Fibroblast of mammary gland (primary cell): Measurements from ENCODE around the gene CNKSR3.
A peak's percentile ranks its signal among the peaks of the same experiment; 100 is the strongest.

Experiments
- DNase-seq: peaks from one replicate; pipeline ENCODE4 v3.0.0-alpha.2; 2010; ENCODE audit warnings: low read depth
- H3K4me3 ChIP-seq: 2 replicates; pipeline ENCODE4 v1.5.1; 2011; ENCODE audit warnings: low read depth, mild to moderate bottlenecking, low read length, moderate library complexity; ENCODE audit not compliant: control insufficient read depth
- TF ChIP-seq, protein P1 (sequence below): conservative IDR thresholded peaks from 2 replicates; pipeline ENCODE4 v1.5.1; 2011; ENCODE audit warnings: low read depth, low read length, inconsistent platforms; ENCODE audit not compliant: control insufficient read depth, insufficient read depth

CNKSR3 gene

DNA sequence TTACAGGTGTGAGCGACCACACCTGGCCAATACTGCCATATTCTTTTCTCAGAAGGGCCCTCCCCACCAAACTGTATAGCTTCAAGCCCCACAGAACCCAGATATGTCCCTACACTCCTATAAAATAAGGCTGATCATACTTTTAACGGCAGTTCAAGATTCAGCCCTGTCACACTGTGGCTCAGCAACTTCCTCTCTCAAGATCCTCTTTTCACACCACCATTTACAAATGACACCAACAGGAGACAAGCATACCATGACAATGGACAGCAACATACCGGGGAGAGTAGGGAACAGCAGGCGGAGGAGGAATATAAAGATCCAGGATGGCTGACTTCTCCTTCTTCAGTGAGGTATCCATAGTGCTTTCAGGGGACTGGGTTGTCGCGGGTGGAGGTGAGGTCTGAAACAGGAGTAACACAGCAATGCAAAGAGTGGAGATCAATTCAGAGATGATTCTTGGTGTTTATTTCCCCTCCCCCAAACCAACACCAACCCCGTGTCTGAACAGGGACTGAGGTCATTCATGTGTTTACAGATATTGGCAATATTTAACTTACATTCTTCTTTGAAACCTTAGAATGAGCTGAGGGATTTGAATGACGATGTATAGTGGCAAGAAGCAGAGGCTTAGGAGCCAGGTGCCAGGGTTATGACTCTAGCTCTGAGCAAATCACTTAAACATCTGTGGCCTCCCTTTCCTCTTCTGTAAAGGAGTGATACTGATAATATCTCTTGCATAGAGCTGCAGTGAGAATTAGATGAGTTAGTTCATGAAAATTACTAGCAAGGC, 96.3 kb downstream of the CNKSR3 start:
- DNase-seq = no peak

DNA sequence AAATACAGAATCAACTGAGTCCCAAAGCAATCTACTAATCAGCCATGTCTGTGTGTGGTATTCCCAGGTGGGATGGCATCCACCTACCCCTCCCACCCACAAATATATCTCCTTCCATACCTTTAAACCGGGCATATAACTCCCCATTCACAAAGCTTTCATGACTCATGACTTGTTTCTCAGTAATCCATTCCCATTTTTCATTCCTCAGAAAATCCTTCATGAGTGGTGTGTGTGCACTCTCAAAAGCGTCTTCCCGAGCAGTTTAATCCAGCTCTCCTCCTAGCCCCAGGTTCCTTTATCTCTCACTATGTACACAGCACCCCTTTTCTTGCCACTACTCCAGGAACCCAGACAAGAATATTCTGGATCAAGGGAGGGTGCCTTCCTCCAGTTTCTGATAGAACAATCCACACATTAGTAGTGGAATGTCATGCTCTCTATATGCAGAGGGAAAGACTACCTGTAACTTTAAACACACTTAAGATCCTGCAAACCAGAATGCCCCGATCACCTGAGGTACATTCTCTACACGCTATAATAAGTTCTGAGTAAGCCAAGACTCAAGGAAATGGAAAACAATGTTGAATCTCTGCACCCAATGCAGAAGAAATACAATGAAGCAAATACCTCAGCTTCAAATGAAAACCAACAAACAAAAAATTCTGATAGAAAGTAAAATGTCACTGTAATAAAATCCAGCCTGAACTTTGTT, 98.2 kb downstream of the CNKSR3 start:
- no peak for DNase-seq
- TF ChIP-seq, protein P1, sequence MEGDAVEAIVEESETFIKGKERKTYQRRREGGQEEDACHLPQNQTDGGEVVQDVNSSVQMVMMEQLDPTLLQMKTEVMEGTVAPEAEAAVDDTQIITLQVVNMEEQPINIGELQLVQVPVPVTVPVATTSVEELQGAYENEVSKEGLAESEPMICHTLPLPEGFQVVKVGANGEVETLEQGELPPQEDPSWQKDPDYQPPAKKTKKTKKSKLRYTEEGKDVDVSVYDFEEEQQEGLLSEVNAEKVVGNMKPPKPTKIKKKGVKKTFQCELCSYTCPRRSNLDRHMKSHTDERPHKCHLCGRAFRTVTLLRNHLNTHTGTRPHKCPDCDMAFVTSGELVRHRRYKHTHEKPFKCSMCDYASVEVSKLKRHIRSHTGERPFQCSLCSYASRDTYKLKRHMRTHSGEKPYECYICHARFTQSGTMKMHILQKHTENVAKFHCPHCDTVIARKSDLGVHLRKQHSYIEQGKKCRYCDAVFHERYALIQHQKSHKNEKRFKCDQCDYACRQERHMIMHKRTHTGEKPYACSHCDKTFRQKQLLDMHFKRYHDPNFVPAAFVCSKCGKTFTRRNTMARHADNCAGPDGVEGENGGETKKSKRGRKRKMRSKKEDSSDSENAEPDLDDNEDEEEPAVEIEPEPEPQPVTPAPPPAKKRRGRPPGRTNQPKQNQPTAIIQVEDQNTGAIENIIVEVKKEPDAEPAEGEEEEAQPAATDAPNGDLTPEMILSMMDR = no peak
- H3K4me3 ChIP-seq = no peak overlapping the region

More for the DNA sequence above, 96.3 kb downstream of the CNKSR3 start:
- TF ChIP-seq, protein P1 = no peak
- no peak overlapping the region for H3K4me3 ChIP-seq

DNA sequence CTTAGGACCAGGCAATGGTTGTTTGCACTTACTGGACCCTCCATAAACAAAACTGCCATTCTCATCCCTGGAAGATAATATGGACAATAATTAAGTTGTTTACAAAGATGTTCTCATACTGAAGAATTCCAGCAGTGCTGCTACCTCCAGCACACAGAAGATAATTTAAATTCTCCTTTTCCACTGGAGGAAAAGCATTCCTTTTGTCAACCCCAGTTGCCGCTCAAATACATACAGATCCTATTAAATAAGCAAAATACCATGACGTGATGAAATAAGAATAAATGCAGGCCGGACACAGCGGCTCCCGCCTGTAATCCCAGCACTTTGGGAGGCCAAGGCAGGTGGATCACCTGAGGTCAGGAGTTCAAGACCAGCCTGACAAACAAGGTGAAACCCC, 99.4 kb downstream of the CNKSR3 start:
- H3K4me3 ChIP-seq = no peak overlapping the region
- DNase-seq = no peak
- TF ChIP-seq, protein P1 = no peak

DNA sequence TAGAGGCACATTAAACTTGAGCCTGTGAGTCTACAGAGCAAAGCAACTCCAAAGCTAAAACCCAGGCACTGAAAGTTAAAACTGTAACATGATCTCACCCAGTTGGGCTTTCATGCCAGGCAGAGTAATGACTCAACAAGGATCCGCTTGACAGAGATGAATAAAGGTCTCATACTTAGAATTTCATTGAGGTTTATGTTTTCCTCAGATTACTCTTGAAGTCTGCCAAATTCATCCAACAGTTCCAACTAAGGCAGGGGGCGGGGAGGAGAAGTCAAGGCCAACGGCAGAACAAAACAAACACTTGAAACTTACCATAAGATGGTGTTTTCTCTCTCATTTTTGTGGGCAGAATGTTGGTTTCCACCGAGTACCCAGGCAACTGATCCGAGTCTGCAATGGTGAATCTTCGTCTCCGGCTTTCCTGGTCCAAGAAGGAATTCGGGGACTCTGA, 99.8 kb downstream of the CNKSR3 start:
- peak; percentile 97 for DNase-seq

DNA sequence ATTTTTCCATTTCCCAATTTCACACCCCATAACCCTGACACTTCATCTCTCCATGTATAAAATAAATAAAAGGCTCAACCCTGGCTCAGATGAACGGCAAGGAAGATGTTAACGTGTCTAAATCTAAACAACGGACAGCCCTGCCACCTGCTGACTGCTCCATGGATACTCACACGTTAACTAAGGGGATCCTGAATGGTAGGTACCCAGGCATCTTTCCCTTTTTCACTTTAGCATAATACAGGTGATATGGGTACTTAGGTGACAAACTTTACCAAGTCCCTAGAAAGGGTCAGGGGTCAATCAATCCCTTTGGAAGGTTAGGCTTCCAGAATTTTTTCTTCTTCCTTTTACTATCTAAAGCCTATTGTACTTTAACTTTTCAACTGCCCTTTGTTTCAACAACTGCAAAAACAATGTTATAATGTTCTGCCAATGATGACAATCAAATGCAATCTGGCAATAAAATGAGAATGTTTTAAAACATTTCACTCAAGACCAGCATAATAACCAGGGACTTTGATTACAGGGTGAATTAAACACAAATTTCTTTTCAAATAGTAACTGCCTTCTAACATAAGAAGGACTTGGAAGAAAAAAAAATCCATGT, 101.5 kb downstream of the CNKSR3 start:
- peak; percentile 35 for DNase-seq
- TF ChIP-seq, protein P1 = peak; percentile 28
- H3K4me3 ChIP-seq = no peak overlapping the region

More for the DNA sequence above, 99.8 kb downstream of the CNKSR3 start:
- H3K4me3 ChIP-seq = no peak overlapping the region
- TF ChIP-seq, protein P1 = no peak

DNA sequence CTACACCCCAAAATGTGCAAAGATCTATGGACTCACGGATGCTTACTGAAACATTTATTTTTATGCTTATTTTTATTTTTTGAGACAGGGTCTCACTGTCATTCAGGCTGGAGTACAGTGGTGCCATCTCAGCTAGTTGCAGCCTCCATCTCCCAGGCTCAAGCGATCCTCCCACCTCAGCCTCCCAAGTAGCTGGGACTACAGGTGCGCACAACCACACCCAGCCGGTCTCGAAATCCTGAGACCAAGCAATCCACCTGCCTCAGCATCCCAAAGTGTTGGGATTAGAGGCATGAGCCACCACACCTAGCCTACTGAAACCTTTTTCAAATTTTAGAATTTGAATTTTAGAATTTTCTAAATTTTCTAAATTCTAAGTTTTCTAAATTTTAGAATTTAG, 103.0 kb downstream of the CNKSR3 start:
- DNase-seq = no peak
- no peak overlapping the region for H3K4me3 ChIP-seq
- TF ChIP-seq, protein P1 = no peak
